OCI-LY1 (cell line): Measurements from ENCODE around the gene LIPA.

Experiments used
- H2AFZ ChIP-seq: fragments of 200-600 bp; sonication (generic), shearing (Covaris generic); 2 replicates; pipeline ENCODE4 v1.6.0; 2014; ENCODE audit warnings: antibody characterized with exemption, mild to moderate bottlenecking, low read length
- H3F3A ChIP-seq: fragments of 200-600 bp; sonication (generic), shearing (Covaris generic); 2 replicates; pipeline ENCODE4 v1.6.0; 2014; ENCODE audit warnings: mild to moderate bottlenecking, antibody characterized with exemption, low read length, moderate library complexity; ENCODE audit not compliant: insufficient read depth
- H3K27ac ChIP-seq: fragments of 200-600 bp; sonication (generic); 2 replicates; pipeline ENCODE4 v1.5.1; 2014; ENCODE audit warnings: low read length, mixed run types, mild to moderate bottlenecking, low read depth; ENCODE audit not compliant: poor library complexity, severe bottlenecking
- H3K27me3 ChIP-seq: fragments of 200-600 bp; sonication (generic); 2 replicates; pipeline ENCODE4 v1.6.0; 2014; ENCODE audit warnings: antibody characterized with exemption, mild to moderate bottlenecking, low read length, moderate library complexity; ENCODE audit not compliant: insufficient read depth
- H3K36me3 ChIP-seq: fragments of 200-600 bp; sonication (generic); 2 replicates; pipeline ENCODE4 v1.6.1; 2014; ENCODE audit warnings: mild to moderate bottlenecking, antibody characterized with exemption, low read length, moderate library complexity, mixed read lengths; ENCODE audit not compliant: insufficient read depth
- H3K4me1 ChIP-seq: fragments of 200-600 bp; sonication (generic); 2 replicates; pipeline ENCODE4 v1.5.1; 2014; ENCODE audit warnings: mild to moderate bottlenecking, low read length, moderate library complexity; ENCODE audit not compliant: insufficient read depth, severe bottlenecking
- H3K4me2 ChIP-seq: fragments of 200-600 bp; sonication (generic), shearing (Covaris generic); 2 replicates; pipeline ENCODE4 v1.6.1; 2014; ENCODE audit warnings: low read length
- H3K4me3 ChIP-seq: fragments of 200-600 bp; sonication (generic); 2 replicates; pipeline ENCODE4 v1.5.1; 2014; ENCODE audit warnings: low read length, low read depth, mild to moderate bottlenecking, mixed read lengths; ENCODE audit not compliant: poor library complexity, severe bottlenecking
- H3K79me2 ChIP-seq: fragments of 200-600 bp; shearing (Covaris generic); 2 replicates; pipeline ENCODE4 v1.6.1; 2016; ENCODE audit warnings: mixed run types, low read length, mixed read lengths; ENCODE audit not compliant: insufficient read depth
- H3K9ac ChIP-seq: fragments of 200-600 bp; sonication (generic), shearing (Covaris generic); 2 replicates; pipeline ENCODE4 v1.6.1; 2014; ENCODE audit warnings: mild to moderate bottlenecking, low read length, mixed read lengths
- H3K9me2 ChIP-seq: fragments of 200-600 bp; sonication (generic), shearing (Covaris generic); 2 replicates; pipeline ENCODE4 v1.6.1; 2014; ENCODE audit warnings: low read depth, mild to moderate bottlenecking, low read length, mixed read lengths
- H3K9me3 ChIP-seq: fragments of 200-600 bp; shearing (Covaris generic); 2 replicates; pipeline ENCODE4 v1.6.1; 2014; ENCODE audit warnings: low read length, mixed read lengths
- H4K20me1 ChIP-seq: fragments of 200-600 bp; sonication (generic), shearing (Covaris generic); 2 replicates; pipeline ENCODE4 v1.6.0; 2016; ENCODE audit warnings: mild to moderate bottlenecking, low read length; ENCODE audit not compliant: insufficient read depth
- CTCF ChIP-seq: fragments of 200-600 bp; sonication (generic), shearing (Covaris generic); IDR thresholded peaks from 2 replicates; pipeline ENCODE4 v1.5.1; 2017; ENCODE audit warnings: mild to moderate bottlenecking, antibody characterized with exemption, low read length, moderate library complexity, mixed read lengths
- EZH2 ChIP-seq: fragments of 200-600 bp; sonication (generic), shearing (Covaris generic); IDR thresholded peaks from 2 replicates; pipeline ENCODE4 v1.8.0; 2017; ENCODE audit warnings: borderline replicate concordance, mixed run types, mild to moderate bottlenecking, antibody characterized with exemption, low read length, moderate library complexity, mixed read lengths

Gene LIPA

GRCh38 chr10:89209718-89210117 is 41.9 kb downstream of the LIPA start:
- H3K9me2 ChIP-seq = no peaks in the 10 kb centered on the region
- H3K4me2 ChIP-seq = no peak overlapping the region
- H3K27me3 ChIP-seq = no peaks in the 10 kb centered on the region
- H3K36me3 ChIP-seq = no peaks in the 10 kb centered on the region
- no peaks in the 10 kb centered on the region for H4K20me1 ChIP-seq
- no peaks in the 10 kb centered on the region for H3K79me2 ChIP-seq
- no peak overlapping the region for H3K9ac ChIP-seq
- no peak overlapping the region for H2AFZ ChIP-seq
- H3K4me1 ChIP-seq = no peaks in the 10 kb centered on the region
- no peak overlapping the region for H3K27ac ChIP-seq
- TF ChIP-seq EZH2 (no peak), CTCF (no peak)
- no peak overlapping the region for H3K4me3 ChIP-seq
- no peaks in the 10 kb centered on the region for H3K9me3 ChIP-seq
- no peaks in the 10 kb centered on the region for H3F3A ChIP-seq

GRCh38 chr10:89207801-89208551 is 43.6 kb downstream of the LIPA start:
- H3K9ac ChIP-seq = no peak overlapping the region

GRCh38 chr10:89207181-89207800 is 44.3 kb downstream of the LIPA start, which contains the start of gene CH25H:
Gene CH25H, minus strand, starts transcription at chr10:89207317. Its CDS starts 25 bp downstream, at chr10:89207292.
- Histone ChIP-seq H3K9ac (no peak within 1 kb of the TSS), H3K27ac (no peak within 1 kb of the TSS), H4K20me1 (no peaks in the 10 kb centered on the region), H3F3A (no peaks in the 10 kb centered on the region), H3K9me3 (no peaks in the 10 kb centered on the region), H3K36me3 (no peaks in the 10 kb centered on the region), H3K4me1 (no peaks in the 10 kb centered on the region), H3K4me3 (no peak within 1 kb of the TSS), H3K4me2 (peak within 1 kb of the TSS; percentile 17; the same call in 1 of the 2 replicates), H2AFZ (no peak within 1 kb of the TSS), H3K79me2 (no peaks in the 10 kb centered on the region), H3K9me2 (no peaks in the 10 kb centered on the region), H3K27me3 (no peaks in the 10 kb centered on the region)
- TF ChIP-seq CTCF (no peak), EZH2 (no peak)

More at GRCh38 chr10:89207801-89208551, 43.6 kb downstream of the LIPA start:
- no peak for TF ChIP-seq CTCF
- no peak for TF ChIP-seq EZH2
- Histone ChIP-seq H4K20me1 (no peaks in the 10 kb centered on the region), H2AFZ (no peak overlapping the region), H3F3A (no peaks in the 10 kb centered on the region), H3K9me2 (no peaks in the 10 kb centered on the region), H3K4me2 (peak overlapping the region; percentile 17; the same call in 1 of the 2 replicates), H3K9me3 (no peaks in the 10 kb centered on the region), H3K79me2 (no peaks in the 10 kb centered on the region), H3K27me3 (no peaks in the 10 kb centered on the region), H3K4me1 (no peaks in the 10 kb centered on the region), H3K27ac (no peak overlapping the region), H3K4me3 (no peak overlapping the region), H3K36me3 (no peaks in the 10 kb centered on the region)
